Activated effector memory CD4-positive, alpha-beta T cell treated with Interleukin-2 at 50 U/mL for 16 hours (primary cell): ENCODE results near the gene DNASE1L1.

Experiments used
- DNase-seq: peaks from one replicate; pipeline ENCODE4 v3.0.0-alpha.2; 2020

Gene DNASE1L1

GRCh38 chrX:154380787-154381186 lies 28.3 kb downstream of the DNASE1L1 start:
- no peak for DNase-seq

GRCh38 chrX:154380153-154380552 lies 28.9 kb downstream of the DNASE1L1 start:
- DNase-seq, result no peak

GRCh38 chrX:154379569-154379951 lies 29.5 kb downstream of the DNASE1L1 start:
- no peak for DNase-seq

- DNase-seq, result peak; percentile 95
These were observed 30.1 kb downstream of the DNASE1L1 start, which contains the start of gene EMD for GRCh38 chrX:154378799-154379568. Gene EMD, plus strand, starts transcription at chrX:154379295. Its CDS starts 190 bp downstream, at chrX:154379485.

GRCh38 chrX:154378059-154378798 lies 30.8 kb downstream of the DNASE1L1 start:
- DNase-seq, result no peak

GRCh38 chrX:154376774-154377173 lies 32.3 kb downstream of the DNASE1L1 start:
- DNase-seq, result no peak

- no peak for DNase-seq
These were observed 33.9 kb downstream of the DNASE1L1 start for GRCh38 chrX:154375156-154375504.

- no peak for DNase-seq
These were observed 34.5 kb downstream of the DNASE1L1 start, which contains the start of gene FLNA for GRCh38 chrX:154374313-154375155. Gene FLNA, minus strand, starts transcription at chrX:154374634. Its CDS starts 3,389 bp downstream, at chrX:154371245.

GRCh38 chrX:154373340-154374306 lies 35.4 kb downstream of the DNASE1L1 start:
- DNase-seq, result no peak

- DNase-seq, result peak; percentile 19
These were observed 36.4 kb downstream of the DNASE1L1 start for GRCh38 chrX:154372612-154373022.

GRCh38 chrX:154371789-154372300 lies 37.2 kb downstream of the DNASE1L1 start:
- DNase-seq, result no peak

GRCh38 chrX:154371017-154371788 lies 37.9 kb downstream of the DNASE1L1 start:
- peak; percentile 86 for DNase-seq

- DNase-seq, result no peak
These were observed 38.6 kb downstream of the DNASE1L1 start for GRCh38 chrX:154370300-154371016.

GRCh38 chrX:154369449-154370299 lies 39.4 kb downstream of the DNASE1L1 start:
- peak; percentile 71 for DNase-seq

GRCh38 chrX:154368630-154369448 lies 40.2 kb downstream of the DNASE1L1 start:
- peak; percentile 87 for DNase-seq

- DNase-seq, result no peak
These were observed 41.4 kb downstream of the DNASE1L1 start for GRCh38 chrX:154367474-154368308.

- DNase-seq, result no peak
These were observed 42.4 kb downstream of the DNASE1L1 start for GRCh38 chrX:154366666-154367055.
